GM18867 (cell line): Measurements from ENCODE around the gene HEPN1.

Experiments used
- ATAC-seq: cut with Tn5 transposase; IDR thresholded peaks from one replicate; pipeline ENCODE4 v1.9.1; 2021; ENCODE audit warnings: mild to moderate bottlenecking, moderate library complexity; ENCODE audit not compliant: unreplicated experiment

The HEPN1 gene

GRCh38 chr11:124918950-124919349, at the start of gene HEPN1:
TSS of gene HEPN1 (plus strand) at chr11:124919250.
- ATAC-seq: no peak

DNA sequence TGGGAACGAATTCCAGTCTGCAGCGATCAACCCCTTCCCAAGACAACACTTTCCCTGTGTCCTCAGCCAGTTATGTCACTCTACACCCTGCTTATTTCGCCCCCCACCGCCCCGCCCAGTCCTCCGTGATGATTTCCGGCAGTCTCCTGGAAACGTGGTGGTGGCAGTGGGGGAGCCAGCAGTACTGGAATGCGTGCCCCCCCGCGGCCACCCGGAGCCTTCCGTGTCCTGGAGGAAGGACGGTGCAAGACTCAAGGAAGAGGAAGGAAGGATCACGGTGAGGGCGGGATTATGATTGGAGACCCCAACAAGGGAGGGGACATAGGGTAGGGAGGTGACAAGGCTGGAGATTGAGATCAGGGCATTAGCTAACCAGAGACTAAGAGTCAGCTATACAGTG, 49.7 kb upstream of the HEPN1 start:
- no peak for ATAC-seq

GRCh38 chr11:124869856-124870387, 49.1 kb upstream of the HEPN1 start:
- ATAC-seq: no peak

DNA sequence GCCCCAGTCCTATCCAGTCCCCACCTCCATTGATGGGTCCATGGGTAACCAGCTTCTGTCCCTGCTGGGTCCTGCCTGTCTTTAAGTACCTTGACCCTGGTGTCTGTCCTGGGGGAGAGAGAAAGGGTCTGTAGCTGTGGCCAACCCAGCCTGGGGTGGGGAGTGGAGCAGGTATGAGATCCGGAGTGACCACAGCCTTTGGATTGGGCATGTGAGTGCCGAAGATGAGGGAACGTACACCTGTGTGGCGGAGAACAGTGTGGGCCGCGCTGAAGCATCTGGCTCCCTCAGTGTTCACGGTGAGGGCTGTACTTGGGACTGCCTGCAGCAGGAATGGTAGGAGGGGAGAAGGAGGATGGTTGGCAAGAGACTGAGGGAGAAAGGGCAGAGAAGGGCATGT, 48.6 kb upstream of the HEPN1 start:
- no peak for ATAC-seq

DNA sequence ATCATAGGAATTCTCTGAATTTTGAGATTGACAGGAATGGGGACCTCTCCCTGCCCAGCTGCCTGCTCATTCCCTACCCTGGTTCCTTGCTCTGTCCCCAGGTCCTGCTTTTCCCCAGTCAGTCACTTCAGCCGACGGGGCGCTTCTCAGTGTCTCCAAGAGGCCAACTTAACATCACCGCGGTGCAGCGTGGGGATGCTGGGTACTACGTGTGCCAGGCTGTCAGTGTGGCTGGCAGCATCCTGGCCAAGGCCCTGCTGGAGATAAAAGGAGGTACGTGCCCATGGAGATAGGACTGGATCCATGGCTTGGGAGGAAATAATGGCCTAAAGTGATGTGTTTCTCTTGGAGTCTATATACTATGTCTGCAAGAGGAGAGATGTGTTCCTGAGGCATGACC, 46.8 kb upstream of the HEPN1 start:
- ATAC-seq: no peak

GRCh38 chr11:124872741-124873140, 46.3 kb upstream of the HEPN1 start:
- ATAC-seq: no peak

DNA sequence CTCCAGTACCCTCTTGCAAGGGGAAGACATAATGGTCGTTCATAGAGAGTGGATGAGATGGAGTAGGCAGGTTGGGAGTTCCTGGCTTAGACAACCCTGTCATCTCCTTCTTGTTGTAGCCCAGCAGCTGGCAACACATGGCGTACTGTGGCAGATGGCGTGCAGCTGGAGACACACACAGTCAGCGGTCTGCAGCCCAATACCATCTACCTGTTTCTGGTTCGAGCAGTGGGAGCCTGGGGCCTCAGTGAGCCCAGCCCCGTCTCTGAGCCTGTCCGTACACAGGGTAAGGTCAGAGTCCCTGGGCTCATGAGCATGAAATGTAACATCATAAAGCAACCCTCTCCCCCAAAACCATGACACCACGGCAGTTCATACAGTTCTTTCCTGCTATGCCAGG, 45.1 kb upstream of the HEPN1 start:
- ATAC-seq: no peak

GRCh38 chr11:124874571-124875255, 44.3 kb upstream of the HEPN1 start:
- no peak for ATAC-seq

GRCh38 chr11:124875401-124875800, 43.6 kb upstream of the HEPN1 start:
- no peak for ATAC-seq

DNA sequence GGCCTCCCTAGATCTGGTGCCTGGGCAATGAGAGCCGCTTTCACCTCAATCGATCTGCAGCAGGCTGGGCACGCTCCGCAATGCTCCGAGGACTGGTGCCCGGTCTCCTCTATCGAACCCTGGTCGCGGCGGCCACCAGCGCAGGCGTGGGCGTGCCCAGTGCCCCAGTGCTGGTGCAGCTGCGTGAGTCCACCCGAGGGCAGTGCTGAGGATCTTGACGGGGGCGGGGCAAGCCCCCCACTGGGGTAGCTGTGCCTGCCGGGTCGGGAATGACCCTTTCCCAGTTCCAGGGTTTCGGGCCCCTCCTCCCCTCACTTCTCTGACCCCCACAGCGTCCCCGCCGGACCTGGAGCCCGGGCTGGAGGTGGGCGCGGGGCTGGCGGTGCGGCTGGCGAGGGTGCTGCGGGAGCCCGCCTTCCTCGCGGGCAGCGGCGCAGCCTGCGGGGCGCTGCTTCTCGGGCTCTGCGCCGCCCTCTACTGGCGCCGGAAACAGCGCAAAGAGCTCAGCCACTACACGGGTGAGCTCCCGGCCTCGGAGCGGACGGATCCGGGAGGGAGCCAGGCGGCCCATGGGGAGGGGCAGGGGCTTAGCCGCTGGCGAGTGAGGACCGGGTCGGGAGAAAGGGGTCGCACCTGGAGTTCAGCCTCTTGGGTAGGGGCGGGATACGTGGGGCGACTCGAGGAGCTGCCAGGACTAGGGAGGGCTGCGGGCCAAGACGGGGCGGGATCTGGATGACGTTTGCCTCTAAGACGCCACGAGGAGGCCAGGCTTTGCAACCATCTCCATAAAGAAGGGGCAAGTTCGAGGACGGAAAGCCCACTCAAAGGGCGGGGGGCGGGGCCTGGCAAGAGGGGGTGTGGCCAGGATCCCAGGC, 42.9 kb upstream of the HEPN1 start:
- ATAC-seq: peak; percentile 95

- no peak for ATAC-seq
Measured at GRCh38 chr11:124876818-124877630, 42.0 kb upstream of the HEPN1 start.

- ATAC-seq: no peak
Measured at GRCh38 chr11:124877631-124877909, 41.5 kb upstream of the HEPN1 start.

DNA sequence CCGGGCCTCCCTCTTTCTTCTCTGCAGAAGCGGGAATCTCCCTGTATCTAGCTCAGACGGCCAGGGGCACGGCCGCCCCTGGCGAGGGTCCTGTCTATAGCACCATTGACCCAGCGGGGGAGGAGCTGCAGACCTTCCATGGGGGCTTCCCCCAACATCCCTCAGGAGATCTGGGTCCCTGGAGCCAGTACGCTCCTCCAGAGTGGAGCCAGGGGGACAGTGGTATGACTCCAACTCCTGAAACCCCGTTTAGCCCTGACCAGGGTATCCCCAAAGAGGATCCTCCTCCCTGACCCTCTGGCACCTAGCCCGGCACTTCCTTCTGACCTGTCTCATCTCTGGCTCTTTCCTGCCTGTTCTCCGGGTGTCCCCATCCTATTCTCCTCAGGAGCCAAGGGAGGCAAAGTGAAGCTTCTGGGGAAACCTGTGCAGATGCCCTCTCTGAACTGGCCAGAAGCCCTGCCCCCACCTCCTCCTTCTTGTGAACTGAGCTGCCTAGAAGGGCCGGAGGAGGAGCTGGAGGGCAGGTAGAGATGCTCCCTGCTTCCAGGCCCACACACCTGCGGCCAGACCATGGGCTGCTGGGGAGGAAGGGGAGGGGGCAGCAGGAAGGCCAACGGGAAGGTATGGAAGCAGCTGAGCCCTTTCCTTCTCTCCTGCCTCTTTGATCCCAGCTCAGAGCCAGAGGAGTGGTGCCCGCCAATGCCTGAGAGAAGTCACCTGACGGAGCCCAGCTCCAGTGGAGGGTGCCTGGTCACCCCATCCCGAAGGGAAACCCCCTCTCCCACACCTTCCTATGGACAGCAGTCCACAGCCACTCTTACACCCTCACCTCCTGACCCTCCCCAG, 40.9 kb upstream of the HEPN1 start:
- no peak for ATAC-seq

DNA sequence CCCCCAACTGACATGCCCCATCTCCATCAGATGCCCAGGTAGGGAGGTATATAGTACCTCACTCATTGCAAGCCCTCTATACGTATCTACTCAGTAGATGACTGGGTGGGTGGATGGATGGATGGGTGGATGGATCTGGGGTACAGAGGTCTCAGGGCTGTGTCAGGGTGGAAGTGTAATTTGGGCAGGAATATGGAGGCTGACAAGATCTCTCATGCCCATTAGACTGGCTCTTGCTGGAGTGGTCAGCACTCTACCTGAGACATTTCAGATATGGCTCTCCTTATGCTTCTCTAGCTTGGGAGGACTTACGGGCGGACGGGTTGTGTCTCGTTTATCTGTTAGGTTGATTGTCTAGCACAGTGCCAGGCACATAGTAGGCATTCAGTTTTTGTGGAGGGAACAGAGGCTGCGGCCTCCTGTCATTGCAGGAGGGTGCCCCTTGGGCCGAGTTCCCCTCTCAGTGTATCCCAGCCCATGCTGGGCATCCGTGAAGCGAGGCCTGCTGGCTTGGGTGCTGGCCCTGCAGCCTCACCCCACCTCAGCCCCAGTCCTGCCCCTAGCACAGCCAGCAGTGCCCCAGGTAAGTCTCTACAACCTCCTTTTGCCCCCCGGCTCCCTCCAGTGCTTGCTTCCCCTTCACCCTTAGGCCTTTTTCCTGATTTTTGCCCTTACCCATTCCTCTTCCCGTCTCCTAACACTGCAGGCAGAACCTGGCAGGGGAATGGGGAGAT, 40.1 kb upstream of the HEPN1 start:
- no peak for ATAC-seq

GRCh38 chr11:124879493-124880289, 39.4 kb upstream of the HEPN1 start:
- no peak for ATAC-seq

- ATAC-seq: no peak
Measured at GRCh38 chr11:124880290-124880611, 38.8 kb upstream of the HEPN1 start.

GRCh38 chr11:124880958-124881357, 38.1 kb upstream of the HEPN1 start:
- no peak for ATAC-seq

DNA sequence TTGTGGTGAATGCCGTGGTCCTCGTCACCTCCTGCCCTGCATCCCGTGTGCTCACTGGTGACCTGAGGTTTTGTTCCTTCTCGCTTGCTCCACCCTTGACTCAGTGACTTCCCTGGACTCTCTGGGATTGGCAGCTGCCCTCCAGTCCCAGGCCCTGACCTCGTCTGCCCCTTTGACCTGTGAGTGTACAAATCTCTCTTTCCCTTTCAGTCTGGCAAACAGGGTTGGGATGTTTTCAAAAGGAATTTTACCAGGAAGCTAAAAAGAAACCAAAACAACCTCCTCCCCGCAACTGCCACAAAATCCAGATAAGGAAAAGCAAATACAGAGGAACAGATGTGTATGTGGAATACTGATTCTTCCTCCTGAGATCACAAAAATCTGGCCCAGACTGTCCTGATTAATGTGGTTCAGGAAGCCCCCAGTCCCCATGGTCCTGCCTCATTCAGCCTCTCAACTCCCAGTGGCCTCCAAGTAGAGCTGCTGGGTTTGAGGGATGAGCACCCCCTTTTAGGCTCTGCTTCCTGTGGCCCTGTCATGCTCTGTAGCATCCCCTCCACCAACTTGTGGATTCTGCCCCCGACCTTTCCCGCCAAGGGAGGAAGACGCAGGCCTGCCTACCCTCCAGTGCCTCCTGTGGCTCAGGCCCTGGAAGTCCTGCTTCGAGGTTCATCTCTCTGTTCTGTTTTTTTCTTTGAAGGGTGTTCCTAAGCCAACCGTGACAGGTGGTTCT, 36.5 kb upstream of the HEPN1 start:
- ATAC-seq: no peak

GRCh38 chr11:124884340-124884739, 34.7 kb upstream of the HEPN1 start:
- no peak for ATAC-seq
